GM12864 (cell line): Measurements from ENCODE around the gene TAS2R50.

Experiments
- DNase-seq: peaks from one replicate; pipeline ENCODE4 v3.0.0-alpha.2; 2011; ENCODE audit warnings: low read depth
- H3K4me3 ChIP-seq: 2 replicates; pipeline ENCODE4 v1.5.1; 2011; ENCODE audit warnings: mild to moderate bottlenecking, low read depth, low read length, control low read depth
- CTCF ChIP-seq: IDR thresholded peaks from 2 replicates; pipeline ENCODE4 v1.5.1; 2011; ENCODE audit warnings: low read depth, mild to moderate bottlenecking, moderate library complexity, low read length, control low read depth, inconsistent platforms; ENCODE audit errors: missing control alignments

The TAS2R50 gene

GRCh38 chr12:10974965-10975364, 11.7 kb downstream of the TAS2R50 start:
- H3K4me3 ChIP-seq: no peak overlapping the region
- no peak for DNase-seq
- TF ChIP-seq CTCF: no peak

DNA sequence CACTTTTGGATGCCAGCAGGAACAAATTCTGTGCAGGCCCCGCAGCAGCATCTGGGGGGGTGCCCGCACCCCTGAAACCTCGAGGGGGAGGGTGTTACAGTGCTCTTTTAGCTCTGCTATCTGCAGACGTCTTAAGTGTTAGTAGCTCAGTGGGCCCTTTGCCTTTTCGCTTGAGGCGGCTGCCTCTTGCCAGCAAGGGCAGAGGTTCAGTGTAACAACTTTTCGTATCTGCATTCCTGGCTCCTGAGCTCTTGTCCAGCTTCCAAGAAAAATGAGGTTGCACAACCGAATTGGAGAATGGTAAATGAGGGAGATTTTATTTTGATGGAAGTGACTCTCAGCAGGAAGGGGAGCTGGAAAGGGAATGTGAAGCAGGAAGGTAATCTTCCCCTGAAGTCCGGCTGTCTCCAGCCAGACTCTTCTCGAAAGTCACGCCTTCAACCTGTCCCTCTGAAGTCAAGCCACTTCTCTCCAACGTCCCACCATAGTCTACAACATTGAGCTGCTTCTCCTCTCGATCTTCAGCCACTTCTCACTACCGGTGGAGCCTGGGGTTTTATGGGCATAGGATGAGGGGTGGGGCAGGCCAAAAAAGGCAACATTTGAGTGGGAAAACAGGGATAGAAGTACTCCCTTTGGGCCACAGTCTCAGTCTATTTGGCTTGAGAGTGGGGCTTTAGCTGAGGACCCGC, 17.8 kb downstream of the TAS2R50 start:
- no peak for DNase-seq
- TF ChIP-seq CTCF: no peak
- no peak overlapping the region for H3K4me3 ChIP-seq

DNA sequence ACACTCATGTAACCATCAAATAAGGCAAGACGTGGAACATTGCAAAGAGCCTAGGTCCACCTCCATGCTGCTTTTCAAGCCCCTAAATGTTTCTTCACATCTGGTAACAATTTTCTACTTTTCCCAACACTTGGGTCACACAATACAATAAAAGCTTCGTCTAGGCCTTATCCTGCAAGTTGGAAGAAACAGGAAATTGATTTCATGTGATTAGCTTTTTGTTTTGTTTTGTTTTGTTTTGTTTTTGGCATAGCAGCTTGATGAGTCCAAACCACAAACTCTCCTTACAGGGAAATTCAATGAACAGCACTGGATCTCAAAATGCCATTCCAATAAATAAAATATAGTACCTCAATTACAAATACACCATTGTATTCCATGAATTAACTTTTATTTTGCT, 19.3 kb downstream of the TAS2R50 start:
- TF ChIP-seq CTCF: no peak
- H3K4me3 ChIP-seq: no peak overlapping the region
- no peak for DNase-seq

DNA sequence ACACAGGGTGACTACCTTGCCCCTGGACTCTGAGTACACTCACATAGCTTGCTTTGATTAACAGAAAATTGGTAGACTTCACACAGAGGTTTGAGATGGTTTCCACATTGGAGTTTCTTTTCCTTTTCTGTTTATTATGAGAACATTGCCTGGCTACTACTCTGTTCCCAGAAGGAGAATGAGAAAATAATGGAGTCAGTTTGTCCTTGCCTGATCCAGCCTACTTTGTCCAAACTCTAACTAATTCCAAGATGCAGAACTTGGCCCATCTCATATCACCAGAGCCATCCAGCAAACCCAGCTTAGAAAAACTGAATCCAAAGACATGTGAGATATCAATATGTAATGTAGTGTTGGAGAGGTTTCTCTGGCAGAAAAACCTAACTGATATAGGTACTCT, 20.4 kb downstream of the TAS2R50 start:
- H3K4me3 ChIP-seq: no peak overlapping the region
- DNase-seq: no peak
- TF ChIP-seq CTCF: no peak

- no peak for TF ChIP-seq CTCF
- DNase-seq: no peak
- H3K4me3 ChIP-seq: no peak overlapping the region
Measured at GRCh38 chr12:10965476-10965875, 21.2 kb downstream of the TAS2R50 start.

DNA sequence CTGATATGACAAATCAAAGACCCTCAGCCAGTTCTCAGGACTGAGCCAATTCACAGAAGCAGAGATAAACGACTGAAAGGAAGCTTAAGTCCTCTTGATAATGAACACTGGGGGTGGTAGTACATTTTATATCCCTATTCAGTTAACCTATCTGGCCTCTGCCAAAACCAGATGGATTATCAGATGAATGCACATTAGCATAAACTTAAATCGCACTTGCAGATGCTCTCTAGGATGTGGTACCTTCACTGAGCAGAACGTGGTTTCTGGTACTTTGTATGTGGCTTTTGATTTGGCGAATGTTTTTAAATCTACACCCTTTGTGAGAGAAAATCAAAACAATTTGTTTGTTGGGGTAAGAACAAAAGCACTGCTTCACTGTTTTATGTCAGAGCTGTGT, 26.5 kb downstream of the TAS2R50 start:
- TF ChIP-seq CTCF: no peak
- no peak overlapping the region for H3K4me3 ChIP-seq
- DNase-seq: no peak

GRCh38 chr12:10959804-10960203, 26.9 kb downstream of the TAS2R50 start:
- H3K4me3 ChIP-seq: no peak overlapping the region
- no peak for DNase-seq
- TF ChIP-seq CTCF: no peak
